ENCODE measurements around the gene PTPN23. TPM values are rescaled to one million over a fixed set of nuclear protein-coding genes. Genes with fewer than 3 reads are reported as not detected.
A peak's percentile ranks its signal among the peaks of the same experiment; 100 is the strongest.
"Not testable (repeated sequence)": the region's sequence is repeated elsewhere in the genome, so short reads cannot be mapped to it uniquely, and the experiment has no call there.

The PTPN23 gene
- total RNA-seq, 4 donors from 2014 or later: 10.5 to 134 (median 24.4) TPM

- no peaks in the 10 kb centered on the region for H3K27me3 ChIP-seq
- peak overlapping the region in 3 of 4 donors; percentile 8 to 61 (median 54) for H3K27ac ChIP-seq
- no peak for DNase-seq
- no peaks in the 10 kb centered on the region for H3K36me3 ChIP-seq
- TF ChIP-seq POLR2A (IDR thresholded peaks at IDR 0.05) (no peak), CTCF (IDR thresholded peaks at IDR 0.05) (no peak)
- peaks cover 0 to 15% (median 3%) of the 10 kb centered on the region in 3 donors for H3K4me1 ChIP-seq
- H3K4me3 ChIP-seq: no peak overlapping the region
- peaks cover 11 to 30% (median 22%) of the 10 kb centered on the region in 3 donors for H3K9me3 ChIP-seq
- intact Hi-C loops (cut with DNase I): no loop called here
- 62 to 74% methylated on average over 5 of the region's 5 CpGs for WGBS, 2 donors
Measured at GRCh38 chr3:47362701-47363100, 18.1 kb upstream of the PTPN23 start.

- H3K9me3 ChIP-seq: peaks cover 0 to 3% (median 0%) of the 10 kb centered on the region in 3 donors
- no peak overlapping the region for H3K4me3 ChIP-seq
- intact Hi-C loops (cut with DNase I): no loop called here
- TF ChIP-seq POLR2A (IDR thresholded peaks at IDR 0.05) (no peak), CTCF (IDR thresholded peaks at IDR 0.05) (no peak)
- 33 to 37% methylated on average over 11 of the region's 11 CpGs for WGBS, 2 donors
- peaks cover 0 to 15% (median 3%) of the 10 kb centered on the region in 3 donors for H3K4me1 ChIP-seq
- peaks cover 0 to under 1% (median 0%) of the 10 kb centered on the region in 4 donors for H3K27me3 ChIP-seq
- H3K36me3 ChIP-seq: no peaks in the 10 kb centered on the region
- no peak for DNase-seq
- H3K27ac ChIP-seq: peak overlapping the region in 2 of 4 donors; percentile 13 to 38
Measured at GRCh38 chr3:47365213-47366153, 15.3 kb upstream of the PTPN23 start.

- DNase-seq: no peak
- Histone ChIP-seq H3K27ac (no peak overlapping the region), H3K4me3 (no peak overlapping the region), H3K27me3 (peaks cover 0 to 14% (median 0%) of the 10 kb centered on the region in 4 donors), H3K9me3 (no peaks in the 10 kb centered on the region), H3K4me1 (peaks cover 0 to 15% (median 3%) of the 10 kb centered on the region in 3 donors), H3K36me3 (no peaks in the 10 kb centered on the region)
- intact Hi-C loops (cut with DNase I): no loop called here
- no peak for TF ChIP-seq CTCF (IDR thresholded peaks at IDR 0.05)
- TF ChIP-seq POLR2A (IDR thresholded peaks at IDR 0.05): no peak
- WGBS, 2 donors: 80 to 93% methylated on average over 2 of the region's 2 CpGs
Measured at GRCh38 chr3:47366833-47367232, 14.0 kb upstream of the PTPN23 start.

- intact Hi-C loops (cut with DNase I): no loop called here
- Histone ChIP-seq H3K9me3 (no peaks in the 10 kb centered on the region), H3K27ac (no peak overlapping the region), H3K27me3 (peaks cover 0 to 15% (median 0%) of the 10 kb centered on the region in 4 donors), H3K4me1 (peaks cover 0 to 14% (median 2%) of the 10 kb centered on the region in 3 donors), H3K4me3 (no peak overlapping the region), H3K36me3 (no peaks in the 10 kb centered on the region)
- DNase-seq: no peak
- 91 to 92% methylated on average over 7 of the region's 7 CpGs for WGBS, 2 donors
- TF ChIP-seq POLR2A (IDR thresholded peaks at IDR 0.05): no peak
- no peak for TF ChIP-seq CTCF (IDR thresholded peaks at IDR 0.05)
Measured at GRCh38 chr3:47367631-47368030, 13.2 kb upstream of the PTPN23 start.

- H3K4me3 ChIP-seq; H3K9me3 ChIP-seq; H3K27ac ChIP-seq; H3K4me1 ChIP-seq; intact Hi-C loops (cut with DNase I); H3K36me3 ChIP-seq; DNase-seq: not testable (repeated sequence)
- WGBS, 2 donors: 82 to 92% methylated on average over 6 to 7 of the region's 8 CpGs
- H3K27me3 ChIP-seq: peaks cover 0 to 15% (median 0%) of the 10 kb centered on the region in 4 donors
Measured at GRCh38 chr3:47370020-47370419, 10.8 kb upstream of the PTPN23 start.
